Neutrophil (primary cell): ENCODE results near the gene TMEM182.

Source experiments
- H3K27ac ChIP-seq: fragments of 200-600 bp; sonication (generic); 2 replicates; pipeline ENCODE4 v1.5.1; 2016; ENCODE audit warnings: mild to moderate bottlenecking, moderate library complexity
- H3K27me3 ChIP-seq: fragments of 200-600 bp; sonication (generic); 2 replicates; pipeline ENCODE4 v1.6.0; 2016; ENCODE audit warnings: mild to moderate bottlenecking
- H3K36me3 ChIP-seq: fragments of 200-600 bp; sonication (generic); 2 replicates; pipeline ENCODE4 v1.5.1; 2017
- H3K4me1 ChIP-seq, 2 experiments: fragments of 200-600 bp in 1 of 2; sonication (generic) in 1 of 2; 1 replicate in 1 of 2; 2 replicates in 1 of 2; pipeline versions ENCODE4 v1.5.1 to v1.6.1; 2013 to 2016; ENCODE audit warnings: low read depth in 1 of 2, low read length in 1 of 2, mild to moderate bottlenecking in 1 of 2, moderate library complexity in 1 of 2; ENCODE audit not compliant: control insufficient read depth in 1 of 2, insufficient read depth in 1 of 2
- H3K4me3 ChIP-seq, 2 experiments: fragments of 200-600 bp in 1 of 2; sonication (generic) in 1 of 2; 1 replicate in 1 of 2; 2 replicates in 1 of 2; pipeline ENCODE4 v1.5.1; 2013 to 2016; ENCODE audit warnings: low read depth in 1 of 2, low read length in 1 of 2, mild to moderate bottlenecking in 1 of 2, moderate library complexity in 1 of 2
- H3K9me3 ChIP-seq: fragments of 200-600 bp; sonication (generic); 2 replicates; pipeline ENCODE4 v1.5.1; 2016
- CTCF ChIP-seq: fragments of 200-600 bp; sonication (generic); IDR thresholded peaks from 2 replicates; pipeline ENCODE4 v1.5.1; 2016; ENCODE audit warnings: antibody characterized with exemption

The TMEM182 gene

GRCh38 chr2:102755284-102755683, 6.5 kb upstream of the TMEM182 start:
- Histone ChIP-seq H3K4me1 (peaks cover 17 to 30% of the 10 kb centered on the region in 2 experiments), H3K27ac (no peak overlapping the region), H3K9me3 (no peaks in the 10 kb centered on the region), H3K36me3 (no peaks in the 10 kb centered on the region), H3K4me3 (no peak overlapping the region), H3K27me3 (no peaks in the 10 kb centered on the region)
- no peak for TF ChIP-seq CTCF

- Histone ChIP-seq H3K9me3 (no peaks in the 10 kb centered on the region), H3K27ac (no peak overlapping the region), H3K4me3 (no peak overlapping the region), H3K4me1 (peaks cover 0 to under 1% of the 10 kb centered on the region in 2 experiments), H3K36me3 (no peaks in the 10 kb centered on the region), H3K27me3 (no peaks in the 10 kb centered on the region)
- no peak for TF ChIP-seq CTCF
These were observed 3.4 kb upstream of the TMEM182 start for GRCh38 chr2:102758439-102758838.

- H3K36me3 ChIP-seq, result no peaks in the 10 kb centered on the region
- no peak for TF ChIP-seq CTCF
- no peak overlapping the region for H3K27ac ChIP-seq
- no peaks in the 10 kb centered on the region for H3K9me3 ChIP-seq
- H3K4me1 ChIP-seq, result peaks cover 0 to 5% of the 10 kb centered on the region in 2 experiments
- no peaks in the 10 kb centered on the region for H3K27me3 ChIP-seq
- H3K4me3 ChIP-seq, result no peak overlapping the region
These were observed 2.3 kb downstream of the TMEM182 start for GRCh38 chr2:102764083-102764482.

GRCh38 chr2:102765061-102765460, 3.2 kb downstream of the TMEM182 start:
- H3K27me3 ChIP-seq, result no peaks in the 10 kb centered on the region
- H3K27ac ChIP-seq, result no peak overlapping the region

GRCh38 chr2:102768253-102768652, 6.4 kb downstream of the TMEM182 start:
- Histone ChIP-seq H3K9me3 (no peaks in the 10 kb centered on the region), H3K4me1 (peaks cover 0 to 5% of the 10 kb centered on the region in 2 experiments), H3K36me3 (no peaks in the 10 kb centered on the region), H3K27ac (no peak overlapping the region), H3K27me3 (no peaks in the 10 kb centered on the region), H3K4me3 (no peak overlapping the region)
- no peak for TF ChIP-seq CTCF

More at GRCh38 chr2:102765061-102765460, 3.2 kb downstream of the TMEM182 start:
- Histone ChIP-seq H3K4me1 (peaks cover 0 to 5% of the 10 kb centered on the region in 2 experiments), H3K36me3 (no peaks in the 10 kb centered on the region), H3K4me3 (no peak overlapping the region), H3K9me3 (no peaks in the 10 kb centered on the region)
- TF ChIP-seq CTCF, result no peak

GRCh38 chr2:102768892-102769291, 7.1 kb downstream of the TMEM182 start:
- peaks cover 0 to 5% of the 10 kb centered on the region in 2 experiments for H3K4me1 ChIP-seq
- TF ChIP-seq CTCF, result no peak
- H3K4me3 ChIP-seq, result no peak overlapping the region
- H3K27ac ChIP-seq, result no peak overlapping the region
- H3K36me3 ChIP-seq, result no peaks in the 10 kb centered on the region
- H3K9me3 ChIP-seq, result no peaks in the 10 kb centered on the region
- H3K27me3 ChIP-seq, result no peaks in the 10 kb centered on the region
